HG03025 (cell line): Measurements from ENCODE around the gene CPNE6.

Experiments used
- ATAC-seq: cut with Tn5 transposase; IDR thresholded peaks from one replicate; pipeline ENCODE4 v1.9.1; 2021; ENCODE audit warnings: mild to moderate bottlenecking, moderate library complexity; ENCODE audit not compliant: unreplicated experiment, low FRiP score

The CPNE6 gene

DNA sequence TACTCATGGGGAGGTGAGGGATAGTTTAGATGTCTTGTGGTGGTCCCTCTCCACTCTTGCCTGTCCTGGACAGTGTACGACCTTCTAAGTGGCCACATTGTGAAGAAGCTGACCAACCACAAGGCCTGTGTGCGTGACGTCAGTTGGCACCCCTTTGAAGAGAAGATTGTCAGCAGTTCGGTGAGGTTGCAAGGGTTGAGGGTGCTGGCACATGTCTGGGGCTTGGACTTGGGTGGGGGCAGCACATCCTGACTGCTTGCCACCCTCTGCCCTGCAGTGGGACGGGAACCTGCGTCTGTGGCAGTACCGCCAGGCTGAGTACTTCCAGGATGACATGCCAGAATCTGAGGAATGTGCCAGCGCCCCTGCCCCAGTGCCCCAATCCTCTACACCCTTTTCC, 51.5 kb downstream of the CPNE6 start:
- no peak for ATAC-seq

DNA sequence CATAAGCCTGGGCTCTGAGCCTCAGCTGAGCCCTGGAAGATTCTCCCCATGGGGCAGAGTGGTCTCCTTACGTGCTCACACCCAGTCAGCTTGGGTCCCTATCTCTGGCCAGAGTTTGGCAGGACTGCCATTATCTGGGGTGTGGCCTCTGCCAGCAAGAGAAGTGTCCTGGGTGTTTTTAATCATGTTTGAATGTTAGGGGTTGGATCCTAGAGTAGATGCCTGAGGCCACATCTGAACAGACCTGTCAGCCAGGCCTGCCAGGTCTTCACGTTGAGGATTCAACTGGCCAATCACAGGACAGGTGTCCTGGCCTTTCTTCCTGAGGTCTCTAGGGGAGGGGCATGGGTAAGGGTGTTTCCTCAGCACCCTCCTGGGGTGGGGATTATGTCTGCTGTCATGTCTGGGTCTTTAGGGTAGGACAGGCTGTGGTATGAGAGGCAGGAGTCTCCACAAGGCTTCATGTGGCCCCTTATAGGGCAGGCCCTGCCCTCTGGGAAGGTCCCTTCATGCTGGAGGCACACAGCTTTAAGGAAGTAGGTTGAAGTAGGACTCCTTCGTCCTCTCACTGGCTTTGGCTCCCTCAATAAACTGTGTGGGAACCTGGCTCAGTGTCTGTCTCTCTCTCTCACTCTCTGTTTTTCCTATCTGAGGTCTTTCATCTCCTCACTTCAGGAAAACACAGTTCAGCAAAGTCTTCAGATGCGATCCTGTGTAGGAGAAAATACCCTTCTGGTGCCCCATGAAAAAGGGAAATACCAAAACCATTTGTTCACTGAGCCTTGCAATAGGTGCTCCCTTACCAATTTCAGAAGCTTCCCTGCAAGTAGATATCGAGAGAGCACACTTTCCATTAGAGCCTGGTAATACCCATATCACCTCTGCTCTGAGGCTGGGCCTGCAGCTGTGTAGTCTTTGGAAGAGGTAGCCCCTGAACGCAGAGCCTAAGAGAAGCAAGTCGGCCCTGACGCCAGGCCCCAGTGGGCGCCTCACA, 52.4 kb downstream of the CPNE6 start:
- no peak for ATAC-seq

DNA sequence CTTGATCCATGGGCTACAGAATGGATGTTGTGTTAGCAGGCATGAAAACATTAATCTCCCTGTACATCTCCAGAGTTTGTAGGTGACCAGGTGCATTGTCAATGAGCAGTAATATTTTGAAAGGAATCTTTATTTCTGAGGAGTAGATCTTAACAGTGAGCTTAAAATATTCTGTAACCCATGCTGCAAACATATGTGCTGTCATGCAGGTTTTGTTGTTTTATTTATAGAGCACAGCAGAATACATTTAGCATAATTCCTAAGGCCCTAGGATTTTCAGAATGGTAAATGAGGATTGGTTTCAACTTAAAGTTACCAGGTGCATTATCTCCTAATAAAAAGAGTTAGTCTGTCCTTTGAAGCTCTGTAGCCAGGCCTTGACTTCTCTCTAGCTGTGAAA, 55.6 kb downstream of the CPNE6 start:
- no peak for ATAC-seq

DNA sequence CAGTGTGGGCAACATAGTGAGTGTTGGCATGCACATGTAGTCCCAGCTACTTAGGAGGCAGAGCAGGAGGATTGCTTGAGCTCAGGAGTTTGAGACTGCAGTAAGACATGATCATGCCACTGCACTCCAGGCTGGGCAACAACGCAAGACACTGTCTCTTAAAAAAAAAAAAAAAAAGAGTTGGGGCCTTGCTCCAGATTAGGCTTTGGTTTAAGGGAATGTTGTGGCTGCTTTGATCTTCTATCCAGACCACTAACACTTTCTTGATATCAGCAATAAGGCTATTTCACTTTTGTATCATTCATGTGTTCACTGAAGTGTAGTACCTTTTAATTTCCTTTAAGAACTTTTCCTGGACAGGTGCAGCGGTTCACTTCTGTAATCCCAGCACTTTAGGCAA, 56.3 kb downstream of the CPNE6 start:
- ATAC-seq, result no peak
